HUES48 (cell line): ENCODE results near the gene NRCAM.

Source experiments
- H3K27ac ChIP-seq: one replicate; pipeline ENCODE4 v1.7.0; 2013; ENCODE audit warnings: low read depth, low read length, inconsistent platforms
- H3K27me3 ChIP-seq: 2 replicates; pipeline ENCODE4 v1.6.1; 2013; ENCODE audit warnings: mild to moderate bottlenecking, low read length; ENCODE audit not compliant: control insufficient read depth, insufficient read depth
- H3K36me3 ChIP-seq: 2 replicates; pipeline ENCODE4 v1.6.1; 2013; ENCODE audit warnings: low read length; ENCODE audit not compliant: control insufficient read depth, insufficient read depth
- H3K4me1 ChIP-seq: 2 replicates; pipeline ENCODE4 v1.6.1; 2013; ENCODE audit warnings: mild to moderate bottlenecking, low read length; ENCODE audit not compliant: control insufficient read depth, insufficient read depth
- H3K4me3 ChIP-seq: 2 replicates; pipeline ENCODE4 v1.5.1; 2013; ENCODE audit warnings: mild to moderate bottlenecking, low read depth, low read length
- H3K9ac ChIP-seq: 2 replicates; pipeline ENCODE4 v1.6.1; 2013; ENCODE audit warnings: mild to moderate bottlenecking, low read depth, low read length, moderate library complexity
- H3K9me3 ChIP-seq: 2 replicates; pipeline ENCODE4 v1.6.1; 2013; ENCODE audit warnings: low read length; ENCODE audit not compliant: control insufficient read depth, insufficient read depth

Gene NRCAM

GRCh38 chr7:108201766-108202165 lies 254.5 kb downstream of the NRCAM start:
- peaks cover 15% of the 10 kb centered on the region; the same call in 1 of the 2 replicates for H3K4me1 ChIP-seq
- no peaks in the 10 kb centered on the region for H3K27me3 ChIP-seq
- H3K4me3 ChIP-seq, result no peak overlapping the region
- no peaks in the 10 kb centered on the region for H3K36me3 ChIP-seq
- no peaks in the 10 kb centered on the region for H3K9me3 ChIP-seq
- no peak overlapping the region for H3K27ac ChIP-seq
- no peak overlapping the region for H3K9ac ChIP-seq

- Histone ChIP-seq H3K27me3 (no peaks in the 10 kb centered on the region), H3K27ac (no peak overlapping the region), H3K9me3 (no peaks in the 10 kb centered on the region), H3K9ac (no peak overlapping the region), H3K4me3 (no peak overlapping the region), H3K36me3 (no peaks in the 10 kb centered on the region), H3K4me1 (peaks cover 15% of the 10 kb centered on the region; the same call in 1 of the 2 replicates)
Observed at GRCh38 chr7:108200326-108200725, 255.9 kb downstream of the NRCAM start.

- H3K27me3 ChIP-seq, result no peaks in the 10 kb centered on the region
- H3K4me1 ChIP-seq, result peaks cover 28% of the 10 kb centered on the region
- no peak overlapping the region for H3K4me3 ChIP-seq
Observed at GRCh38 chr7:108197371-108198091, 258.7 kb downstream of the NRCAM start.

GRCh38 chr7:108196004-108196403 lies 260.2 kb downstream of the NRCAM start:
- Histone ChIP-seq H3K9me3 (no peaks in the 10 kb centered on the region), H3K27ac (no peak overlapping the region), H3K36me3 (no peaks in the 10 kb centered on the region), H3K9ac (no peak overlapping the region), H3K4me1 (peaks cover 19% of the 10 kb centered on the region), H3K4me3 (no peak overlapping the region), H3K27me3 (no peaks in the 10 kb centered on the region)

More at GRCh38 chr7:108197371-108198091, 258.7 kb downstream of the NRCAM start:
- H3K9ac ChIP-seq, result no peak overlapping the region
- H3K36me3 ChIP-seq, result no peaks in the 10 kb centered on the region
- H3K27ac ChIP-seq, result no peak overlapping the region
- H3K9me3 ChIP-seq, result no peaks in the 10 kb centered on the region

GRCh38 chr7:108193594-108194498 lies 262.4 kb downstream of the NRCAM start:
- H3K27me3 ChIP-seq, result no peaks in the 10 kb centered on the region
- no peak overlapping the region for H3K9ac ChIP-seq
- H3K4me3 ChIP-seq, result no peak overlapping the region
- peaks cover 19% of the 10 kb centered on the region for H3K4me1 ChIP-seq
- no peaks in the 10 kb centered on the region for H3K9me3 ChIP-seq
- H3K36me3 ChIP-seq, result no peaks in the 10 kb centered on the region
- no peak overlapping the region for H3K27ac ChIP-seq

GRCh38 chr7:108190891-108191290 lies 265.3 kb downstream of the NRCAM start:
- Histone ChIP-seq H3K9ac (no peak overlapping the region), H3K4me1 (peaks cover 19% of the 10 kb centered on the region), H3K4me3 (no peak overlapping the region), H3K27me3 (no peaks in the 10 kb centered on the region), H3K9me3 (no peaks in the 10 kb centered on the region), H3K27ac (no peak overlapping the region), H3K36me3 (no peaks in the 10 kb centered on the region)

- Histone ChIP-seq H3K4me1 (peaks cover 19% of the 10 kb centered on the region), H3K9ac (no peak overlapping the region), H3K9me3 (no peaks in the 10 kb centered on the region), H3K4me3 (no peak overlapping the region), H3K27me3 (no peaks in the 10 kb centered on the region), H3K36me3 (no peaks in the 10 kb centered on the region), H3K27ac (no peak overlapping the region)
Observed at GRCh38 chr7:108189733-108190388, 266.4 kb downstream of the NRCAM start.

GRCh38 chr7:108188724-108189123 lies 267.5 kb downstream of the NRCAM start:
- no peak overlapping the region for H3K27ac ChIP-seq
- no peaks in the 10 kb centered on the region for H3K27me3 ChIP-seq
- no peak overlapping the region for H3K9ac ChIP-seq
- H3K36me3 ChIP-seq, result no peaks in the 10 kb centered on the region
- no peaks in the 10 kb centered on the region for H3K9me3 ChIP-seq
- peaks cover 8% of the 10 kb centered on the region for H3K4me1 ChIP-seq
- no peak overlapping the region for H3K4me3 ChIP-seq

GRCh38 chr7:108181073-108181985 lies 274.9 kb downstream of the NRCAM start:
- 0 out of 2 replicates have a peak, but pooled peaks cover 3% of the 10 kb centered on the region for H3K4me1 ChIP-seq
- H3K9me3 ChIP-seq, result no peaks in the 10 kb centered on the region
- no peaks in the 10 kb centered on the region for H3K36me3 ChIP-seq
- H3K4me3 ChIP-seq, result peak overlapping the region; percentile 38; the same call in 1 of the 2 replicates
- no peak overlapping the region for H3K9ac ChIP-seq
- H3K27me3 ChIP-seq, result no peaks in the 10 kb centered on the region
- peak overlapping the region; percentile 51 for H3K27ac ChIP-seq

GRCh38 chr7:108178398-108178797 lies 277.8 kb downstream of the NRCAM start:
- Histone ChIP-seq H3K9me3 (no peaks in the 10 kb centered on the region), H3K9ac (no peak overlapping the region), H3K36me3 (no peaks in the 10 kb centered on the region), H3K4me3 (no peak overlapping the region), H3K4me1 (0 out of 2 replicates have a peak, but pooled peaks cover 3% of the 10 kb centered on the region), H3K27ac (no peak overlapping the region), H3K27me3 (no peaks in the 10 kb centered on the region)
